Measurements from ENCODE around the gene MAST2. TPM values are rescaled to one million over a fixed set of nuclear protein-coding genes. Genes with fewer than 3 reads are reported as not detected.

MAST2 gene
- total and polyA plus RNA-seq, 2 of the 4 experiments (the other 2 are of a cell fraction), result 14.2 to 41.0 TPM

- Histone ChIP-seq H3K36me3 (ENCODE audit: control insufficient read depth, insufficient read depth, low read length) (no peaks in the 10 kb centered on the region), H3K9me1 (ENCODE audit: insufficient read depth, low read length) (no peaks in the 10 kb centered on the region), H3K4ac (ENCODE audit: low read depth, low read length) (no peak overlapping the region), H3K18ac (ENCODE audit: low read depth, low read length) (no peak overlapping the region), H3K4me2 (ENCODE audit: low read depth, low read length) (no peak overlapping the region), H3K4me1 (ENCODE audit: control insufficient read depth, insufficient read depth, low read length) (no peaks in the 10 kb centered on the region), H2AFZ (replicated peaks; ENCODE audit: low read length, poor library complexity) (no peak overlapping the region), H3K14ac (replicated peaks; ENCODE audit: low read depth, low read length) (no peak overlapping the region), H3K23ac (ENCODE audit: low read depth, low read length) (no peak overlapping the region), H2BK15ac (ENCODE audit: low read depth, low read length) (no peak overlapping the region), H3K56ac (ENCODE audit: extremely low read depth, insufficient read depth, low read length) (no peak overlapping the region), H2AK5ac (ENCODE audit: low read depth, low read length) (no peak overlapping the region), H3K4me3 (ENCODE audit: insufficient read depth, low read depth, low read length) (no peak overlapping the region), H3K79me1 (ENCODE audit: low read depth in 1 of 2, low read length in 2 of 2) (no peaks in the 10 kb centered on the region), H4K20me1 (ENCODE audit: insufficient read depth, low read length) (no peaks in the 10 kb centered on the region), H3K9ac (ENCODE audit: low read depth, low read length) (no peak overlapping the region), H3K9me3 (ENCODE audit: control insufficient read depth, insufficient read depth, low read length) (no peaks in the 10 kb centered on the region), H2BK20ac (ENCODE audit: low read depth, low read length) (no peak overlapping the region), H2BK120ac (ENCODE audit: low read depth, low read length) (no peak overlapping the region), H2BK5ac (ENCODE audit: low read depth, low read length, poor library complexity, severe bottlenecking) (no peak overlapping the region), H2AK9ac (replicated peaks; ENCODE audit: low read depth, low read length, poor library complexity) (no peak overlapping the region), H3K27ac (ENCODE audit: insufficient read depth, low read length) (no peak overlapping the region), H4K91ac (ENCODE audit: insufficient read depth, low read depth, low read length) (no peak overlapping the region), H3K27me3 (ENCODE audit: control insufficient read depth, insufficient read depth, low read length) (no peaks in the 10 kb centered on the region), H4K5ac (ENCODE audit: low read depth, low read length) (no peak overlapping the region), H4K8ac (ENCODE audit: low read depth in 2 of 2, low read length in 2 of 2) (no peak overlapping the region)
- CTCF ChIA-PET, result no interaction called here
- no TSS peak for BruUV-seq (replicated peaks)
- WGBS, 2 experiments (ENCODE audit: extremely low coverage in 2 of 2, insufficient read length in 1 of 2), result no CpG with 5 or more reads among the region's 4 CpGs
- TF ChIP-seq CHD1 (IDR thresholded peaks at IDR 0.05; ENCODE audit: low read depth, low read length) (no peak), MXI1 (IDR thresholded peaks at IDR 0.05; ENCODE audit: borderline replicate concordance, low read depth, low read length) (no peak), FOS (IDR thresholded peaks at IDR 0.05; ENCODE audit: low read depth, low read length) (no peak), RCOR1 (IDR thresholded peaks at IDR 0.05; ENCODE audit: insufficient replicate concordance, low read length) (no peak), CTCF (conservative IDR thresholded peaks at IDR 0.05; ENCODE audit: low read depth, low read length) (no peak), MAZ (IDR thresholded peaks at IDR 0.05; ENCODE audit: borderline replicate concordance, low read depth, low read length) (no peak), POLR2A (IDR thresholded peaks at IDR 0.05; ENCODE audit: low read depth, low read length) (no peak), NFE2L2 (IDR thresholded peaks at IDR 0.05; ENCODE audit: low read depth, low read length) (no peak), SMC3 (IDR thresholded peaks at IDR 0.05; ENCODE audit: low read depth, low read length) (no peak), BHLHE40 (IDR thresholded peaks at IDR 0.05; ENCODE audit: low read depth, low read length) (no peak), USF2 (IDR thresholded peaks at IDR 0.05; ENCODE audit: low read depth, low read length) (no peak), MAFK (IDR thresholded peaks at IDR 0.05; ENCODE audit: low read depth, low read length) (no peak), ELK1 (IDR thresholded peaks at IDR 0.05; ENCODE audit: borderline replicate concordance, low read depth, low read length) (no peak), RAD21 (IDR thresholded peaks at IDR 0.05; ENCODE audit: low read length) (no peak), RFX5 (IDR thresholded peaks at IDR 0.05; ENCODE audit: low read depth, low read length) (no peak), CEBPB (IDR thresholded peaks at IDR 0.05; ENCODE audit: low read depth, low read length) (no peak)
- intact Hi-C loops (cut with micrococcal nuclease), result no loop called here
- POLR2A ChIA-PET (ENCODE audit: unreplicated experiment), result no interaction called here
- in situ Hi-C loops (cut with MboI; ENCODE audit: low sequenced_read_pairs), result no loop called here
- dilution Hi-C loops (cut with HindIII; ENCODE audit: low sequenced_read_pairs, unreplicated experiment), result no loop called here
- ATAC-seq (ENCODE audit: low read depth), result no peak
- no peak for DNase-seq
Measured at GRCh38 chr1:45792744-45793143, 10.7 kb upstream of the MAST2 start.

Data from IMR-90 (cell line).